SK-MEL-5 (cell line): ENCODE results near the gene TBXAS1. TPM values are rescaled to one million over a fixed set of nuclear protein-coding genes. Genes with fewer than 3 reads are reported as not detected.

Source experiments
- DNase-seq: peaks from one replicate; pipeline ENCODE4 v3.0.0-alpha.2; 2016; ENCODE audit warnings: low read depth, low spot score
- in situ Hi-C: cut with HindIII; loops from 2 replicates; pipeline ENCODE4 v1.10.0; 2016; ENCODE audit warnings: low sequenced_read_pairs, high pct_unique_total_duplicates, low pct_unique_long_range_greater_than_20kb
- total RNA-seq: library from RNA; depleted of rRNA; stranded (reverse); fragments of >200 nt; shearing (Covaris generic); gene quantifications from 2 replicates; pipeline ENCODE4 v1.2.3, GENCODE V29; 2014

TBXAS1 gene
- total RNA-seq, 1 experiment from 2014 or later, result 3.4 TPM

- in situ Hi-C loops, result no loop called here
- DNase-seq, result no peak
Measured at GRCh38 chr7:139871331-139871730, 42.3 kb downstream of the TBXAS1 start.

DNA sequence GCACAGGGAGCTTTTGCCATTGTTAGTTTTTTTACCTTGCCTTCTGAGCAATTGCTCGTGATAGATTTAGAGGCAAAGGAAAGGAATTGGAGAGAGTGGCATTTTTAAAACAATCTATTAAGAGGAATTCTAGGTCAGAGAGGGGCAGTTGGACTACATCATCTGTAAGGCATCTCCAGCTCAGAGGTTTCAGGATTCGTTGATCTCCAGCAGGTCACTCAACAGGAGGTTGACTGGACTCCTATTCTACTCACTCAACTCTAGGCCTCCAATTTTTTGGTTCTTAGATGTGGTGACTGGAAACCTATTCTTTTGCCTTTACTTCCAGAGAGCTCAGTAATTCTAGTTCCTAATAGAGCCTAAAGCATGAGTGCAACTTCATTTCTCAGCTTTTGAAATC lies 42.8 kb downstream of the TBXAS1 start:
- no peak for DNase-seq
- in situ Hi-C loops, result no loop called here

- in situ Hi-C loops, result no loop called here
- no peak for DNase-seq
Measured at GRCh38 chr7:139873593-139874301, 44.7 kb downstream of the TBXAS1 start.

- in situ Hi-C loops, result no loop called here
- DNase-seq, result no peak
Measured at GRCh38 chr7:139874302-139874629, 45.2 kb downstream of the TBXAS1 start.

- DNase-seq, result no peak
- in situ Hi-C loops, result no loop called here
Measured at GRCh38 chr7:139875821-139876241, 46.8 kb downstream of the TBXAS1 start.

- in situ Hi-C loops, result no loop called here
- no peak for DNase-seq
Measured at GRCh38 chr7:139876622-139877283, 47.7 kb downstream of the TBXAS1 start.

DNA sequence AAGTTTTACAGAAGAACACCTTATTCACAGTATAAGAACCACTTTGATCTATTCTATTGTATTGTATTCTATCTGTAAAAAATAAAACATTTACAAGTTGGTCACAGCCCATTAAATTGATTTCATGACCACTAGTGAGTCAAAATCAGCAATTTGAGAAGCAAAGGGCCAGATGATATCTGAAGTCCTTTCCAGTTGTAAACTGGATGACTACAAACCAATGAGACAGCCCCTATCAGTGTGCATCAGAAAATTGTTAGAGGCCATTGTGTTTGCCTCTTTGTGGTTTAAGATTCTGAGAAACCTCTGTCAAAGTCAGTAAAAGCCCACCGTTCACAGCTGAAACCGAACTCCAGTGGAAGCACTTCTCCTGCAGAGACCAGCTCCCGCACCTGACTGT lies 54.8 kb downstream of the TBXAS1 start:
- DNase-seq, result no peak
- in situ Hi-C loops, result no loop called here

GRCh38 chr7:139884441-139884840 lies 55.4 kb downstream of the TBXAS1 start:
- in situ Hi-C loops, result no loop called here
- DNase-seq, result no peak

GRCh38 chr7:139885511-139885910 lies 56.4 kb downstream of the TBXAS1 start:
- in situ Hi-C loops, result no loop called here
- DNase-seq, result no peak

DNA sequence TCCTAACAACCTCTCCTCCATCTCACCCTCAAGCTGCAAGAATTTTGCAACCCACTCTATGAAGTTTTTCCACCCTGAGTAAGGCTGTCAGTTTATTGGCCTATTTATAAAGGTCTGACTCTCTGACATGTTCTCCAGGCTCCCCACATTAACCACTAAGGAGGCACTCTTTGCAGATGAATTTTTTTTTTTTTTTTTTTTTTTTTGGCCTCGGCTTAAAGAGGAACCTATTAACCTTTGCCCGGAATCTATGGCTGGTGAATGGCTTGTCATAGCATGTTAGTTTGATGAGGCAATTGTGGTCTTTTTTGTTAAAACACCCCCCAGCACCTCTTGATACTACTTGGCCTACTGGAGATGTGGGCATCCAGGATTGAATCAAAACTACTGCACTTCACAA lies 57.1 kb downstream of the TBXAS1 start:
- in situ Hi-C loops, result no loop called here
- DNase-seq, result no peak

DNA sequence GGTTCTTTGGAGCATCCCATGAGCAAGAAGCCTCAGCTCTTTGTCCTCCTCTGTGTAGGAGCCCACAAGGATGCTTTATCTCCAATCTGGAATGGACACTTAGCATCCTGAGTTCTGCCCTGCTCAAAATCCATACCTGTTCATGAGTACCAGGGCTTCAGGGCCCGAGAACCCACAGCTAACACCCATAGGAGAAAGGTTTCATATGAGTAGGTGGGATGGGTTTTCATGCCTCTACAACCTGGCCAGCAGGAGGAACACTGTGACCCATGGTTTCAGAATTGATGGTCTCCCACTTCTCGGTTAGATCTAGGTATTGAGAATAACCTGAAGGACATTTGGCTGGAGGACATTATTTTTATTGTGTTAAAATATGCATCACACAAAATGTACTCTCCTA lies 57.8 kb downstream of the TBXAS1 start:
- in situ Hi-C loops, result no loop called here
- DNase-seq, result no peak

DNA sequence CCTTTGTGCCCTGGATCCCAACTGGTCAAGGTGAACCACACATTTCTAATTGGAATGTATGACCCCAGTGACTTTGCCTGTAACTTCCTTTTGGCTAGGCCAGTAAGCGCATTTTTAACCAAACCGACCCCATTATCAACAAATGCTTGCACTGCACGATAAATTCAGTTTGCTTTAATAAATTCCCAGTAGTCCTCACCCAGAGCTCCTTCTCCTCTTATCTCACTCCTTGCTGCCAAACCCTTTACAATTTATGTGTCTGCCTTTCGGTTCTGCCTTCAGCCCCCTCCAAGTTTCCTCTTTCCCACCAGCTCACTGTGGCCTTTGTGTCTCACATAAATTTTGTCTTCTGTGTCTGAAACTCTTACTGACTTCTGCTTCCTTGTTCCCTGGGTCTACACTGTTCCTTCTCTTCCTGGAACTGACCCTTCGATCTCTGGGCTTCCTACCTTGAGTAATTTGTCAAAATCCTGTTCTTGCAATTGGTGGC lies 59.0 kb downstream of the TBXAS1 start:
- DNase-seq, result no peak
- in situ Hi-C loops, result no loop called here

GRCh38 chr7:139889186-139889871 lies 60.3 kb downstream of the TBXAS1 start:
- peak; percentile 39 for DNase-seq
- in situ Hi-C loops, result no loop called here

DNA sequence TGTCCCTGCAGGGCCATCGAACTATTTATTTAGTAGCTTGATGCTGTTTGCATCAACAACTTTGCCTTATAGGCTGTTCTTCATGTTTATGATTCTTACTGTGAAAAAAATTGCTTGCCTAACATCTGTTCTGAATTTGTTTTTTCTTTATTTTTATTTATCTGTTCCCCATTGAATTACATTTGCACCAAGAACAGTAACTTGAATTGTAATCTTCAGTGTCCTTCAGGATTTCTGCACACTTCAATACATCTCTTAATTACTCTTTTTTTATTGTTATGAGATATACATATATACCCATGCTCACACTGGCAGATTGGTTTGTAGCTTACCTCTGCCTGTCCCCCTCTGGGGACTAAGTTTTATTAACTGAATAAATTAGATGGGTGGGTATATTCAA lies 64.4 kb downstream of the TBXAS1 start:
- DNase-seq, result no peak
- in situ Hi-C loops, result no loop called here

DNA sequence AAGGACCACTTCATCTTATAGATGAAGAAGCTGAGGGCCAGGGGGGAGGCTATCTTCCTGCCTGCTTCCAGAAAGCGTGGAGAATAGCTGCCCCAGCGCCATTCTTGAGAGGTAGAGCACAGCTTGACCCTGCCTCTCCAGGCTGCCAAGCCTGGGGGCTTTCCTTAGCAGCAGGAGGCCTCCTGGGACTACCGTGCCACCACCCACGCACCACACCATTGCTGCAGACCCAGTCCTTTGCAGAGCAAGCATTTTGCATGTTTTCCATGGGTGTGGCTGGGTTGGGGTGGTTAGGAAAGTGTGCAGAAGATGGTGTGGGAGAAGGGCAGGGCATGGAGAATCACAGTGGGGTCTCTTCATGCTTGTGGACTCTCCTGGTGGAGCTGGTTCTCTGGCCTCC lies 64.9 kb downstream of the TBXAS1 start:
- DNase-seq, result no peak
- in situ Hi-C loops, result no loop called here

GRCh38 chr7:139895141-139895829 lies 66.2 kb downstream of the TBXAS1 start:
- in situ Hi-C loops, result no loop called here
- DNase-seq, result no peak

DNA sequence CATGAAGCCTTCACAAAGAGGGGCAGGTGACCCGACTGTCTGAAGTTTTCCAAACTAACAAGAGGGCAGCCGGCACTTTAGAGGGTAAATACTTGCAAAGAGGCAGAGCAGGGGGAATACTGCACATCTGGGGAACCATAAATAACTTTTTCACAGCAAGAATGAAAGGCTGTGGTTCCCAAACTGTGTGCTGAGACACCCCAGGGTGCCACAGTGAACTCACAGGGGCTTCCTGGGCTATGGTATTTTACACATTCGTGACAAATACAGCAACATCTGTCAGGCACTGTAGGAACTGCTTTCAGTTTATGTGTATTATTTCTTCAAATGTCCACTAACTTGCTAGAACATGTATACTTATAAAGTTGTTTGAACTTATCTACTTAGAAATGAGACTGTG lies 67.2 kb downstream of the TBXAS1 start:
- in situ Hi-C loops, result no loop called here
- no peak for DNase-seq

- in situ Hi-C loops, result no loop called here
Measured at GRCh38 chr7:139896831-139897230, 67.8 kb downstream of the TBXAS1 start.

More at GRCh38 chr7:139896831-139897230, 67.8 kb downstream of the TBXAS1 start:
- no peak for DNase-seq
